ENCODE results near the gene COQ8A.
"Not testable (repeated sequence)": the region's sequence is repeated elsewhere in the genome, so short reads cannot be mapped to it uniquely, and the experiment has no call there.

The COQ8A gene

DNA sequence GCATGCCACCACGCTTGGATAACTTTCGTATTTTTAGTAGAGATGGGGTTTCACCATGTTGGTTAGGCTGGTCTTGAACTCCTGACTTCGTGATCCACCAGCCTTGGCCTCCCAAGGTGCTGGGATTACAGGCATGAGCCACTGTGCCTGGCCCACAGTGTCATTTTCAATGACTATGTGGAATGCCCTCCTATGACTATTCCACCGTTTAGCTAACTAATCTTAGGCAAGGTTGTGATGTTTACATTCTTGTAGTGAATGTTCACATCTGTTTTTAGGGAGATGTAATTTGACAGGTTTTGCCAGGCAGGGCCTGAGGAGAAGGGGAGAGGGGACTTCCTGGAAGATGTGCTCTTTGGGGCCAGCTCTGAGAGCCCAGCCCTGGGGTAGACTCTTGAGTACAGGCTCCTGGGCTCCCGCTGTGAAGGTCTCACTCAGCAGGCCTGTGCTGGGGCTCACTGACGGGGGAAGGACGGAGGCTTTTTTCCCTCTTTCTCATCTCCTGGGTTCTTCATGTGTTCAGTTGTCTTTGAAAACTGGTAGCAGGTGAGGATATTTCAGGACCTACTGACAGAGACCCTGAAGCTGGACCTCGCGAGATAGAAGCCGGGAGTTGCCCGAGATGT, 13.2 kb downstream of the COQ8A start:
- no peak for DNase-seq

DNA sequence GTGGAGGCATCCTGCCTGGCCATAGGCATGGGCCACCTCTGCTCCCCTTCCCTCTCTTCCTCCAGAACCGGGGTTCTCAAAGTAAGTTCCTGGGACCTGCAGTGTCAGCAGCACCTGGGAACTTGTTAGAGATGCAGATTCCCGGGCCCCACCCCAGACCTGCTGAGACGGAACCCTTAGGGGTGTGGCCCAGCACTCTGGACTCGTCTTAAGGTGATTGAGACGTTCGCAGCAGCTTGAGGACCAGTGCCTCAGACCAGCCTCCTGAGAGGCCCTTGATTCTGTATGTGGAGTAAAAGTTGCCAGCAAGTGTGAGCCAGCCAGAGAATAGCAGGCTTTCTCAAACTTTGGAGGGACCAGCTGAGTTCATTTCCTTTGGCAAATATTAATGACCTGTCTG, 14.2 kb downstream of the COQ8A start:
- no peak for DNase-seq

DNA sequence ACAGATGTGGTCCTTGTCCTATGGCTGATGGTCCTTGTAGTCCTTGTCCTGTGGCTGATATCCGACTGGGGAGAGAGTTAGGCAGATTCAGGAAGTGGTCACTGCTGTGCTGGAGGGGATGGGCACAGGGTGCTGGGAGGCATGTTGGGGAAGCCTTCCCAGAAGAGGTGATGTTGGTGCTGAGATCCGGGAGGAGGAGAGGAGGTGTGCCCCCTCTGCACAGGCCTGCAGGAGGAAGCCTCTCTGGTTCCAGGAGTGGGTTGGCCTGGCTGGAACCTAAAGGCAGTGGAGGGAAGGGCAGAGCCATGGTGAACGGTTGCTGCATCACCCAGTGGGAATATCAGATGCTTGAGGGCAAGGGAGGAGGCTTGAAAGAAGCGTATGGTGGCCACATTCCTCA, 14.7 kb downstream of the COQ8A start:
- no peak for DNase-seq

DNA sequence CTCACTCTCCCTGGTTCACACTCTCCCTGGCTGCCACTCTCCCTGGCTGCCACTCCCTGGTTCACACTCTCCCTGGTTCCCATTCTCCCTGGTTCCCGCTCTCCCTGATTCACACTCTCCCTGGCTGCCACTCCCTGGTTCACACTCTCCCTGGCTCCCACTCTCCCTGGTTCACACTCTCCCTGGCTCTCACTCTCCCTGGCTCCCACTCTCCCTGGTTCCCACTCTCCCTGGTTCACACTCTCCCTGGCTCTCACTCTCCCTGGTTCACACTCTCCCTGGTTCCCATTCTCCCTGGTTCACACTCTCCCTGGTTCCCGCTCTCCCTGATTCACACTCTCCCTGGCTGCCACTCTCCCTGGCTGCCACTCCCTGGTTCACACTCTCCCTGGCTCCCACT, 15.8 kb downstream of the COQ8A start:
- not testable (repeated sequence) for DNase-seq

DNA sequence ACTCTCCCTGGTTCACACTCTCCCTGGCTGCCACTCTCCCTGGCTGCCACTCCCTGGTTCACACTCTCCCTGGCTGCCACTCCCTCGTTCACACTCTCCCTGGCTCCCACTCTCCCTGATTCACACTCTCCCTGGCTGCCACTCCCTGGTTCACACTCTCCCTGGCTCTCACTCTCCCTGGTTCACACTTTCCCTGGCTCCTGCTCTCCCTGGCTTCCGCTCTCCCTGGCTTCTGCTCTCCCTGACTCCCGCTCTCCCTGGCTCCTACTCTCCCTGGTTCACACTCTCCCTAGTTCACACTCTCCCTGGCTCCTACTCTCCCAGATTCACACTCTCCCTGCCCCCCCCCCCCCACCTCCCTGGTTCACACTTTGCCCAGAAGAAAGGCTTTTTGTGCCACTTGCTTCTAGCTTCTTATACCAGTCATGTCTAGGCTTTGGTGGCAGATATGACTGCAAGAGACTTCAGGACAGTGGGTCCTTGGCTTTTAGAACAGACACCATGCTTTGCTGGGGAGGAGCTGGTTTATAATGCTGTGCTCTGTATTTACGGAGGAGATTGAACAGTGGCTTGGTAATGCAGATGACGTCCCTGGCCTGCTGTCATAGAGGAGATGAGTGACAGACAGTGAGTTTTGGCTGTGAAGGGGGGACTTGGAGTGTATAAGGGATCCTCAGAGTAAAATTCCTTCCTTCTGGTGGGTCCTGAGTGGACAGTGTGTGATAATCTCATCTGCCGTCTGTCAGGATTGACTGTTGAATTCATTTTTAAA, 17.0 kb downstream of the COQ8A start:
- DNase-seq: no peak

DNA sequence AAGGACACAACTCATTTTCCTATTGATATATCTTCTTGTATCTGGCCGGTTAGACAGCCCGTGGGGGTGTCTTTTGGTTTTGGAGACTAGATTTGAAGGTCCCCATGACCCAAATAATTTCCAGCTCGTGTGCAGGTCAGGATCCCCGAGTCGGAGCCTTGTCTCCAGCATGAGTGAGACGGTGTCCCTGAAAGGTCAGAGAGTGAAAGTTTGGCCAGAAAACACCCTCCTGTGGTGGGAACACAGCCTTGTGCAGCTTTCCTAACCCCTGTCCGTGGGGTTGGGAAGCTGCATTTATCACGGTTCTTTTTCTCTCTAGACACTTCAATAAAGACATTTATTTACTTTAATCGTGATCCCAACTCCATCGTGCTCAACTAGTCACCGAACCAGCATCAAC, 17.6 kb downstream of the COQ8A start:
- DNase-seq: no peak

DNA sequence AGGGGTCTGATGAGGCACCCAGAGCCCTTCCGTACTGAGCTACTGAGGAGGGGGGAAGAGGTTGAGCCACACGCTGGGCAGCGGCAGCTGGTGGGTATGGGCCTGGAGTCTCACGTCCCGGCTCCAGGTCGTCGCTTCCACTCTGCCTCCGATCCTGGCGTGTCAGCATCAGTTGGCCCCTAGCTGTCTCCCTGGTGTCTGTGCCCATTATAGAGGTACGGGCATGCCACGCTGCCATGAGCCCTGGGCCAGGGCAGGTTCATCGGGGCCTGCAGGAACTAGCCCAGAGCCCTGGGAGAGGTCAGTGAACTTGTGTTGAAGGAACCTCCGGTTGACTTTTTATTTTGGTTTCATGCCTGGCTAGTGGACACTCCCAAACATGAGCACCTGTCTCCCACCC, 18.2 kb downstream of the COQ8A start:
- DNase-seq: no peak

DNA sequence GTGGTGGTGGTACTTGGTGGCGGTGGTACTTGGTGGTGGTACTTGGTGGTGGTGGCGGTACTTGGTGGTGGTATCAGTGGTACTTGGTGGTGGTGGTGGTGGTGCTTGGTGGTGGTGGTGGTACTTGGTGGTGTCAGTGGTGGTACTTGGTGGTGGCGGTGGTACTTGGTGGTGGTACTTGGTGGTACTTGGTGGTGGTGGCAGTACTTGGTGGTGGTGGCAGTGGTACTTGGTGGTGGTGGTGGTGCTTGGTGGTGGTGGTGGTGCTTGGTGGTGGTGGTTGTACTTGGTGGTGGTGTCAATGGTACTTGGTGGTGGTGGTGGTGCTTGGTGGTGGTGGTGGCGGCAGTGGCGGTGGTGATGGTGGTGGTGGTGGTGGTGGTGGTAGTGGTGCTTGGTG, 20.2 kb downstream of the COQ8A start:
- DNase-seq: no peak

DNA sequence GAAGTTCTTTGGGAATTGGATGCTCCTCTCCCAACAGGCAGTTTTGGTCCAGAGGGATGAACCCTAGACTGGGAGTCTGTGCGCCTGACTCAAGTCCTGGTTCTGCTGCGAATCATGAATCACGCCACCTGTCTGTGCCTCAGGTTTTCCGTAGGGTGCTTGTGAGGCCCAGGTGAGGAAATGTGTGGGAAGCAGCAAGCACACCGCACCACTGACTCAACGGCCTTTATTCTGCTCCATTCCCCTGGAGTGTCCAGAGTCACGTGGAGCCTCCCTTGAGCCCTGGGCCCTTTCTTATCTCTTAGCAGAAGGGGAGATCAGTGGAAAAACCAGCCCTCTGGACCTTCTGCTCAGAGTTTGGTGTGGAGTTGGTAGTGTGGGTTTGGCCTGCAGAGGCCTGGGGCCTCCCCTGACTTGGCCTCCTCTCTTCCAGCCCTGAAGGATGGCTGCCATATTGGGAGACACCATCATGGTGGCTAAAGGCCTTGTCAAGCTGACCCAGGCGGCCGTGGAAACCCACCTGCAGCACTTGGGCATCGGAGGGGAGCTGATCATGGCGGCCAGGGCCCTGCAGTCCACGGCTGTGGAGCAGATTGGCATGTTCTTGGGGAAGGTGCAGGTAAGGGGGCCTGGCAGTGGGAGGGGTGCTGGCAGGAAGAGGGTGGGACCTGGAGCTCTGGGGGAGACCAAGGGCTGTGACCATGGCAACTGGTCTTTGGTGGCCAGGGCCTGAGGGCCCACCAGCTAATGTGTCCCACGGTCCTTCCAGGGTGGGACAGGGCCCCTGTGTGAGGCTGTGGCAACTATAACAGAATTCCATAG, 21.1 kb downstream of the COQ8A start:
- no peak for DNase-seq

DNA sequence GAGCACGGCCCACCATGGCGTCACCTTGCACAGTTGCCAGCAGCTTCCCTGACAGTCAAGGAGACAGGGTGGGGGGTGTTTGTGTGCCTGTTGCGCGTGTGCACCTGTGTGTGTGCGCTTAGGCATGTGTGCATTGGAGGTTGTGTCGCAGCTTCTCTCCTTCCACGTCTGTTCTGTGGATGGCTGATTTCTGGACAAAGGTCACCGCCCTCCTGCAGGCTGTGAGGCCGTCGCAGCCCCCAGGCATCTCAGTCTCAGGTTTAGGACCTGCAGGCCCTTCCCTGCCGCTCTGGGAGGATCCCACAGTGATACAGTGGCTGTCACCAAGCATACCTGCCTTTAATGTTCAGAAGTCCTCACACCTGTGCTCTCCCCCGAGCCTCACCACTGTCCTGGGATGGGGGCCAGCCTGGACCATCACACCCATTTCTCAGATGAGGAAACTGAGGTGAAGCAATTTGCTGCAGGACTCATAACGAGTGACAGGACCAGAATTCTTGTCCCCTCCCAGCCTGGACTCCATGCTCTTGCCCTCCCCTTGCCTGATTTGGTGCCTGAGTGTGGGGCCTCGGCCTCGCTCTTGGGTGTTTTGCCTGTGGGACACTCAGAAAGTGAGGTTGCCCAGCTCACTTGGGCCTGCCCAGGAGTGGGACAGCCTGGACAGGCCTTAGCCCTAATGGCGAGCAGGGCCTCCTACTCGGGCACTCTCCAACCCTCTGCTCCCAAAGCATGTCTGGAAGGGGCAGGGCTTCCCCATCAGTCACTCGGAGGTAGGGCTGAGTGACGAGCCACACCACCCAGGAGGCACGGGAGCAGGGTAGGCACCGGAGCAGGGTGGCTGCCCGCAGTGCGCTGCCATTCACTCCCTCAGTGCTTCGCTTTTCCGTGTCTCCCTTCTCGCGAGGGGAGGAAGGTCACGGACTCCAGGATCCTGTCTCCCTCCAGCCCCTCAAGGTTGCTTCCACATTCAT, 22.6 kb downstream of the COQ8A start:
- DNase-seq: no peak

DNA sequence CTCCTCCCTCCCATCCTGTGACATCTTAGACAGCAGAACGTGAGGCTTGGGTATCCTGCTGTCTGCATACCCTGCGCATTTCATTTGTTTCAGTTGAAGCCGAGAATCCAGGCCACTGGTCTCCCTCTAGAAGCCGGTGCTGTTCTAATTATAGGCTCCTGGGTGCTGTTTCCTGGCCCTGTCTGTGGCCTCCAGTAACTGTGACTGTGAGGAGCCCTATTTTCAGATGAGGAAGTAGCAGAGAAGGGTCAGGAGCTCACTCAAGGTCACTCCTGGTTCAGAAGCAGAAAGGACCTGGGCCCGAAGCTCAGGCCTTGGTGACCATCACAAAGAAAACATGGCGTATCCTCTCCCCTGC, 24.0 kb downstream of the COQ8A start:
- DNase-seq: no peak

DNA sequence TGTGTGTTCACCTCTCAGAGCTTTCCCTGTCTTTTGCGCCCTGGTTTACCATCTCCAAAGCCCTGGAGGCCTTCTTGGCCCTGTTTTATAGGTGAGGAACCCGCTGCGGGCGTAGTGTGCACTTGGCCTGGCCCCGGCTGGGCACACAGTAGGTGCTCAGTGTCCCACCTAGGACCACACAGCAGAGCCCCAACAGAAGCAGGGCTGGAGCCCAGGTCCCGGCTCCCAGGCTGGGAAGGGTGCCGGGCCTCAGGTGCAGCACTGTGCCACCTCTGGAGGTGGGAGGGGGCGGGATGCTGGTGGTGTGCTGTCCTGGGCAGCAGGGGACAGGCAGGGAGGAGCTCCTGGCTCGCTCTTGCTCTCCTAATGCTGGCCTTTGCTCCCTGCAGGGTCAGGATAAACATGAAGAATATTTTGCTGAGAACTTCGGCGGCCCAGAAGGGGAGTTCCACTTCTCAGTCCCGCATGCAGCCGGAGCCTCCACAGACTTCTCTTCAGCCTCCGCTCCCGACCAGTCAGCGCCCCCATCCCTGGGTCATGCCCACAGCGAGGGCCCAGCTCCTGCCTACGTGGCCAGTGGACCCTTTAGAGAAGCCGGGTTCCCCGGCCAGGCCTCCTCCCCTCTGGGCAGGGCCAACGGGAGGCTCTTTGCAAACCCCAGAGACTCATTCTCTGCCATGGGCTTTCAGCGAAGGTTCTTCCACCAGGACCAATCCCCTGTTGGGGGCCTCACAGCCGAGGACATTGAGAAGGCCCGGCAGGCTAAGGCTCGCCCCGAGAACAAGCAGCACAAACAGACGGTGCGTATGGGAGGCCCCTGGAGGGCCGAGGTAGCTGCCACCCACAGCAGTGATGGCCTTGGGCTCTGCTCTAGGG, 24.8 kb downstream of the COQ8A start:
- DNase-seq: no peak

DNA sequence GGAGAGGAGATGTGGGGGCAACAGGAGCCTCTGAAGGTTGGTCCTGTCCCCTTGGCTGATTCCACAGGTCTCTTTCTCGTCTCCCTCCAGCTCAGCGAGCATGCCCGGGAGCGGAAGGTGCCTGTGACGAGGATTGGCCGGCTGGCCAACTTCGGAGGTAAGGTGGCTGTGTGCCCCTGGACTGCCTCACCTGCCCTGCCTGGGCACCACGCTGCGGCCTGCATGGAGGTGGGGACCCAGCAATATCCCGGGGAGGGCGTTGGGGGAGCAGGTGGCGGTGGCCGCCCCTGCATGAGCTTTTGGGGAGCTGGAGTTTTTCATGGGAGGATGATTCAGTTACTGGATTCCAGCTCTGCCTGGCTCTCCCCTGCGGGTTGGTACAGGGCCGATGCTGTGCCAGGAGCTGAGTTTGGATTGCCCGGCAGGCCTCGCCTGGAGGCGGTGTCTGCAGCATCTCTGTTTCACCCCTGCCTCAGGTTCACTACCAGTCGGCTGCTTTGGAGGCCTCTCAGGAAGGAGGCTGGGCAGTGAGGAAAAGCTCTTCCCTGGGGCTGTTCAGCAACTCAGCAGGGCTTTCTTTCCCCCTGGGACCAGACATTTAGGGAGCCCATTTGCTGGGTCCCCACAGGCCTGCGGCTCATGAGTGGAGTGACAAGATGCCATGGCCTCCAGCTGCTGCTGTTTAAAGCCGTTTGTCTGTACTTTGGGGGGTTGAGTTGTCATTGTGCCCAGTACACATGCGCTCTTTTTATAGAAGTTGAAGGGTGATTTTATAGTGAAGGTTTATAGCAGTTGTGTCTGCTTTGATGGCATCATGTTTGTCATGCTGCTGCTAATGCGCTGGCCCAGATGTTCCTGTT, 25.7 kb downstream of the COQ8A start:
- DNase-seq: no peak

DNA sequence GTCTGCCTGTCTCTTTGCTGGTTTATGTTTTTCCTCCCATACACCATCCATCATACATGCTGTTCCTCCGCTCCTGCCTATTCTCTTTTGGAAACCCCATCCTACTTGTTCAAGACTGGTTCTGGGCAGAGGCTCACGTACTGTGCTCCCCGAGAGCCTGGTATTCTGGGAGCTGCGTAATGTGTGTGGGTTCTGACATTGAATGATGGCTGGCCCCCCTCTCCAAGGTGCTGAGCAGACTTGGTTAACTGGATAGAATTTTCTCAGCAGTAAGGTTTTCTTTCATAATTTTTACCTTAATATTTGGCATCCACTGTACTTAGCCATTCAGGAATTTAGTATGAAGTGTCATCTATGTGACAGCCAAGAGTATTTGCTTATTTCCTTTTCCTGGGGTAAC, 26.6 kb downstream of the COQ8A start:
- no peak for DNase-seq

DNA sequence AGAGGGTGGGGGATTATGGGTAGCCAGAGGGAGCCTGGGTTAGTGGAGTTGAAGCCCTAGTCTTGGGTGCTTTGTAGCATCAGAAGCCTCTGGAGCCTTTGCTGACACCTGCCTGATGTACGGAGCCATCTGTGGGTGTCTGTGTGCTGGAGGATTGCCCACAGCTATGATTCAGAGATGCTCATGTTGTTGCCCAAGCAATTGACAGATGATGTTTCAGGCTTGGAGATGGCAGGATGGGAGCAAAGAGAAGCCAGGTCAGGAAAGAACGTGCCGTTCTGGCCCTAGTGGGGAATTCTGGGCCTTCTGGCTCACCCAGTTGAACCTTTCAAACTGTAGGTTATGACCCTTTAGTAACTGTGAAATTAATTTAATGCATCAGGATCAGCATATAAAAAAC, 27.6 kb downstream of the COQ8A start:
- no peak for DNase-seq

DNA sequence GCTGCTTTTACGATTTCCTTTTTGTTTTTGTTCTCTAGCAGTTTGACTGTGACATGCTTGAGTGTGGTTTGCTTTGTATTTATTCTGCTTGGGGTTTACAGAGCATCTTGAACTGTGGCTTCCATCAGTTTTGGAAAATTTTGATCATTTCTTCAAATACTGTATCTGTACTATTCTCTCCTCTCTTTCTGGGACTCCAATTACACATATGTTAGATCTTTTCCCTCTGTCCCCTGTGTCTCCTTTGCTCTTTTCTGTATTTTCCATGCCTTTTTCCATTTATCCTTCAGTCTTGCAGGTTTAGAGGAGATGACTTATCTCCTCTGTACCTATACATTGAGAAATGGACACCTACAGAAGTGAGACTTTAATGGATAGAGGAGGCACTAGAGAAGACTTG, 31.7 kb downstream of the COQ8A start:
- no peak for DNase-seq

DNA sequence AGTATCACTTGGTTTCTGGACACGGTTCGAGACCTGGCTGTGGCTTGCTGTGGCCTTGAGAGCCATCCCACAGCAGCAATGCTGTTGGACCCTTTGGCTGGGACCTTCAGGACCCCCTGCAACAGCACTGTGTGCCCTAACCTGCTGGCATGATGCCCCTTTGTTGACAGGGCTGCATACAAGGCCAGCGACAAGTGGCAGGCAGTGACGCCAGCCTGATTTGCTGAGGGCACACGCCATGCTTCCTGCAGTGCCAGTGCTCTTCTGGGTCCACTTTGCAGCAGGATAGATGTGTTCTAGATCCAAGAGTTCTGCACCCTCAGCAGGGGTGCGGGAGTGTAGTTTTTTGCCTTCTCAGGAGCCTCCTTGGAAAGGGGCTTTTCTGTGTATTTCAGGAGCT, 32.8 kb downstream of the COQ8A start:
- DNase-seq: no peak

DNA sequence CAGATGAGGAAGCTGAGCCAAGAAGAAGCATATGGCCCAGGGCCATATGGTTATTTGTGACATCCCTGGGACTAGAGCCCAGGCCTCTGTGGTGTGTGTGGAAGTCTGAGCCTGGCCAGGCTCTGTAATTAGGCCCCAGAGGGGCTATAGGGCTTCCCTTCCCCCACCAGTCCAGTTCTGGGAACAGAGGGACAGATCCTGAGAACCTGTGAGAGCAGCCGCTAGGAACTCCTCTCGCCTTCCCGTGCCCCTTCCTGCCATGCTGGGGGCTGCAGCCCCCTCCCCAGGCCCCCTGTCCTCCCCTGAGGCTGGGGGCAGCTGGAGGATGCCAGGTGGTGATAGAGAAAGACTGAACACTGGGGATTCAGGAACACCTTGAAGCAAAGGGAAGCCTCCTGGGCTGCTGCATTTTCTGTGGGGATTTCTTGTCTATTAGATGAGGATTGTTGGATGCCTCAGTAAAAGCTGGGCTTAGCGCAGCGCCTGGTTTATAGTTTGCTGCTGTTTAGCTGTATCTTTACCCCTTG, 33.3 kb downstream of the COQ8A start:
- no peak for DNase-seq

DNA sequence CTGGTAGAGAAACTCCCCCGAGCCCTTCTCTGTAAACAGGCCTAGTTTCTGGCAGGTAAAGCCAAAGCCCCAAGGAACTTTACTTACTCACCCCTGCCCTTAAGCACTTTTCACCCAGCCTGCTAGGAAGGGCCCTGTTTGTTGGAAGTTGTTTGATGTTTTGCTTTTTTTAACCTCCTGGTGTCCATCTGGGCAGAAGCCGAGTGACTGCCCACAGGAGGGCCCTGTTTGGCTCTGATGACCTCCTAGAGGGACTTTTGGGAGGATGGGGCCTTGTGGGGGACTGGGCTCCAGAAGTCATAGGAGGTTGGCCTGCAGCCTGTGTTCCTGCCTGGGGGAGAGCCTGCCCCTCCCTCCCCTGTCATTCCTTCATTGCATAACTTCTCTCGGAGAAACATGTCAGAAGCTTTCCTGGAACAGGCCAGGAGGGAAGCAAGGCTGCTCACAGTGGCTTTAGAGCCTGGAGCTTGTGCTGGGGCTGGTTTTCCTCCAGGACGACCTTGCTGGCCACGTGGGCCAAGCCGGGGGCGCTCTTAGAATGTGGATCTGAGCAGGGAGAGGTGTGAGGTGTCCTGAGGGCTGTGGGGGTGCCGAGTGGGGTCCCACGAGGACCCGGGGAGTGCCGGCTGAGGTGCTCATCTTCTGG, 33.9 kb downstream of the COQ8A start:
- DNase-seq: no peak
